Prostate gland (tissue), 2 donors: ENCODE data around the gene ZNF729.

ENCODE experiments used
- CTCF ChIP-seq, 4 experiments: fragments of 200-600 bp in 2 of 4; fragments of 450-650 bp in 2 of 4; sonication (generic) in 2 of 4; IDR thresholded peaks; 1 replicate in 3 of 4; 2 replicates in 1 of 4; pipeline ENCODE4 v1.5.1; 2016 to 2019; ENCODE audit warnings: antibody characterized with exemption in 4 of 4, mild to moderate bottlenecking in 2 of 4, moderate library complexity in 2 of 4
- POLR2A ChIP-seq: fragments of 450-650 bp; IDR thresholded peaks from one replicate; pipeline ENCODE4 v1.6.1; 2016; ENCODE audit warnings: antibody characterized with exemption, mild to moderate bottlenecking
- POLR2AphosphoS5 ChIP-seq: sonication (generic); formaldehyde crosslinking; IDR thresholded peaks from one replicate; pipeline ENCODE4 v1.6.1; 2017; ENCODE audit warnings: antibody characterized with exemption

- TF ChIP-seq CTCF (IDR thresholded peaks at IDR 0.05) (no peak), POLR2A (no peak), POLR2AphosphoS5 (no peak)
Observed at GRCh38 chr19:22335716-22336115, 49.5 kb downstream of the ZNF729 start.
